GM12878 (cell line): Measurements from ENCODE around the gene CLMP. TPM values are rescaled to one million over a fixed set of nuclear protein-coding genes. Genes with fewer than 3 reads are reported as not detected.

ENCODE experiments used
- BHLHE40 ChIP-seq, 2 experiments: fragments of 450-650 bp in 1 of 2; IDR thresholded peaks; 2 replicates each; pipeline ENCODE4 v1.6.1; 2011 to 2017; ENCODE audit warnings: low read depth in 2 of 2, borderline replicate concordance in 1 of 2, improper control_type of control experiment in 1 of 2, low read length in 1 of 2, mild to moderate bottlenecking in 1 of 2
- BMI1 ChIP-seq: fragments of 450-650 bp; IDR thresholded peaks from 2 replicates; pipeline ENCODE4 v1.6.1; 2016; ENCODE audit warnings: mild to moderate bottlenecking, moderate library complexity, borderline replicate concordance
- BRCA1 ChIP-seq: IDR thresholded peaks from 2 replicates; pipeline ENCODE4 v1.6.1; 2011; ENCODE audit warnings: low read depth, low read length, improper control_type of control experiment
- CHD2 ChIP-seq: IDR thresholded peaks from 2 replicates; pipeline ENCODE4 v1.6.1; 2011; ENCODE audit warnings: low read depth, low read length, improper control_type of control experiment, borderline replicate concordance
- CREM ChIP-seq: IDR thresholded peaks from 2 replicates; pipeline ENCODE4 v1.6.1; 2014; ENCODE audit warnings: antibody characterized with exemption, low read depth
- ETV6 ChIP-seq, 2 experiments: fragments of 450-650 bp in 1 of 2; IDR thresholded peaks in 1 of 2; conservative IDR thresholded peaks in 1 of 2; 2 replicates each; pipeline ENCODE4 v1.6.1; 2014; ENCODE audit warnings: antibody characterized with exemption in 1 of 2, borderline replicate concordance in 1 of 2, low read depth in 1 of 2, mild to moderate bottlenecking in 1 of 2, moderate library complexity in 1 of 2
- HDAC6 ChIP-seq: fragments of 200-600 bp; sonication (generic); IDR thresholded peaks from one replicate; pipeline ENCODE4 v1.8.0; 2017; ENCODE audit warnings: antibody characterized with exemption; ENCODE audit not compliant: unreplicated experiment
- JUNB ChIP-seq: IDR thresholded peaks from 2 replicates; pipeline ENCODE4 v1.6.1; 2016; ENCODE audit warnings: antibody characterized with exemption, mild to moderate bottlenecking
- MEF2A ChIP-seq: IDR thresholded peaks from 2 replicates; pipeline ENCODE4 v1.6.1; 2011; ENCODE audit warnings: low read depth, mild to moderate bottlenecking, low read length, moderate library complexity; ENCODE audit not compliant: insufficient read depth
- MTA3 ChIP-seq: IDR thresholded peaks from 2 replicates; pipeline ENCODE4 v1.6.1; 2012; ENCODE audit warnings: low read length, inconsistent platforms, borderline replicate concordance
- NBN ChIP-seq: fragments of 450-650 bp; IDR thresholded peaks from 2 replicates; pipeline ENCODE4 v1.6.1; 2016
- NFYA ChIP-seq: IDR thresholded peaks from 2 replicates; pipeline ENCODE4 v1.6.1; 2011; ENCODE audit warnings: low read depth, mild to moderate bottlenecking, low read length, improper control_type of control experiment, borderline replicate concordance
- NRF1 ChIP-seq: conservative IDR thresholded peaks from 2 replicates; pipeline ENCODE4 v1.6.1; 2011; ENCODE audit warnings: mild to moderate bottlenecking, low read depth, low read length, improper control_type of control experiment
- POLR2AphosphoS5 ChIP-seq: IDR thresholded peaks from 2 replicates; pipeline ENCODE4 v1.6.1; 2011; ENCODE audit warnings: mild to moderate bottlenecking, low read length, inconsistent platforms
- SPI1 ChIP-seq: IDR thresholded peaks from 2 replicates; pipeline ENCODE4 v1.6.1; 2011; ENCODE audit warnings: low read depth, mild to moderate bottlenecking, low read length, moderate library complexity, borderline replicate concordance; ENCODE audit not compliant: insufficient read depth
- WRNIP1 ChIP-seq: IDR thresholded peaks from 2 replicates; pipeline ENCODE4 v1.6.1; 2011; ENCODE audit warnings: low read depth, low read length, improper control_type of control experiment, borderline replicate concordance
- YY1 ChIP-seq: IDR thresholded peaks from 2 replicates; pipeline ENCODE4 v1.6.1; 2011; ENCODE audit warnings: low read depth, mild to moderate bottlenecking, low read length
- ZBED1 ChIP-seq: IDR thresholded peaks from 2 replicates; pipeline ENCODE4 v1.6.1; 2016; ENCODE audit warnings: borderline replicate concordance
- polyA plus RNA-seq, 11 experiments: library from polyadenylated mRNA; depleted of rRNA in 4 of 11; unstranded in 6 of 11; stranded (reverse) in 5 of 11; fragments of >200 nt; fragmentation: Nextera tagmentation in 4 of 11; fragmentation: Illumina TruSeq in 1 of 11; extraction: Ambion mirVana in 4 of 11; extraction: Trizol in 1 of 11; gene quantifications; 1 replicate in 1 of 11; 2 replicates in 10 of 11; pipeline versions ENCODE4 v1.2.1 to v1.2.3, GENCODE V29; 2011 to 2016; ENCODE audit warnings: inconsistent platforms in 2 of 11, missing spikeins in 2 of 11, low read depth in 1 of 11
- total RNA-seq, 4 experiments: library from RNA; depleted of rRNA in 3 of 4; stranded (reverse); fragments of >200 nt in 3 of 4; fragmentation: Illumina TruSeq in 1 of 4; extraction: Trizol in 1 of 4; gene quantifications; 2 replicates each; pipeline versions ENCODE4 v1.2.1 to v1.2.3, GENCODE V29; 2013 to 2021
- TF ChIP-seq, protein P1 (sequence below): fragments of 450-650 bp; IDR thresholded peaks from 2 replicates; pipeline ENCODE4 v1.6.1; 2016; ENCODE audit warnings: mild to moderate bottlenecking
- TF ChIP-seq, protein P2 (sequence below): fragments of 450-650 bp; IDR thresholded peaks from 2 replicates; pipeline ENCODE4 v1.6.1; 2014; ENCODE audit warnings: mild to moderate bottlenecking
- TF ChIP-seq, protein P3 (sequence below): IDR thresholded peaks from 2 replicates; pipeline ENCODE4 v1.6.1; 2011; ENCODE audit warnings: low read depth, low read length, improper control_type of control experiment, borderline replicate concordance
- TF ChIP-seq, protein P4 (sequence below): fragments of 450-650 bp; IDR thresholded peaks from 2 replicates; pipeline ENCODE4 v1.6.1; 2017; ENCODE audit warnings: borderline replicate concordance
- TF ChIP-seq, protein P5 (sequence below): fragments of 450-650 bp; IDR thresholded peaks from 2 replicates; pipeline ENCODE4 v1.6.1; 2018; ENCODE audit warnings: mild to moderate bottlenecking, low read depth, moderate library complexity; ENCODE audit not compliant: partially characterized antibody

The CLMP gene
- total and polyA plus RNA-seq, 10 of the 15 experiments (the other 5 are each of a cell fraction or from before 2014, with no cell fraction given) = 0.01 to 0.71 (median 0.20) TPM; not detected in 4

DNA sequence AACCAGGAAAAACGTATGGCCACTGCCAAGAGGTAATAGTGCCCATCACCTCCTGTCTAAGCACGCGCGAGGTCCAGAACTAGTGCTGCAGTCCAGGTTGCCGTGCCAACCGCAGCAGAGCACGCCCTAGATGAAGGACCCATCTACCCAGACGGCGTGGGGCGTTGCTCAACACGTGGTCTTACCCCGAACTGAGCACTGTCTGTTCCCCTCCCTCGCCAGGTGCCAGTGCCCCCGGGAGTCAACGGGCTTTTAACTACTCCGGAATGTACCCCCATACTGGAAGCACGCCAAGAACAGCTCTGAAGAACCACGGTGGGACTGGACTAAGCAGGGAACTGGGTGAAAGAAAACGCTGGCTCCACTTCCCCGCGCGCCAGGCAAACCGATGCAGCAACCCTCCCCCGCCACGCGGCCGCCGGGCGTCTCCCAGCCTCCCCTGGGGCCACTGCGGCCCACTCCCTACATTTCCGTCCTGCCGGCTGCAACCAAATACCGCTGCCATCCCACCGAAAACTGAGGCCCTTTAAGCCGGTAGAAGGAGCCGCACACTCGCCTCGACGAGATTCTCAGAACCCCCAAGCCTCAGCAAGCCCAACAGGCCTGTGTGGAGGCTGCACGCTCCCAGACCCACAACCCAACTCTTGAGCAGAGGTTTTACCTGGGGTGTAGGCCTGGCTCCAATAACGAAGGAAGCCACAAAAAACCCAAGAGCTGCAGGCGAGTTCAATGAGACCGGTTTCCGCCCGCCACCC is 133.5 kb downstream of the CLMP start, which contains the start of gene HSPA8 (continued):
- no peak for TF ChIP-seq NFYA
- no peak for TF ChIP-seq ETV6 (conservative IDR thresholded peaks at IDR 0.05 in 1 of 2, IDR thresholded peaks at IDR 0.05 in 1 of 2; ENCODE audit: borderline replicate concordance in 1 of 2, low read depth in 1 of 2)
- TF ChIP-seq CHD2 = no peak
- peak; percentile 88 for TF ChIP-seq HDAC6
- TF ChIP-seq WRNIP1 = no peak
- TF ChIP-seq, protein P1, sequence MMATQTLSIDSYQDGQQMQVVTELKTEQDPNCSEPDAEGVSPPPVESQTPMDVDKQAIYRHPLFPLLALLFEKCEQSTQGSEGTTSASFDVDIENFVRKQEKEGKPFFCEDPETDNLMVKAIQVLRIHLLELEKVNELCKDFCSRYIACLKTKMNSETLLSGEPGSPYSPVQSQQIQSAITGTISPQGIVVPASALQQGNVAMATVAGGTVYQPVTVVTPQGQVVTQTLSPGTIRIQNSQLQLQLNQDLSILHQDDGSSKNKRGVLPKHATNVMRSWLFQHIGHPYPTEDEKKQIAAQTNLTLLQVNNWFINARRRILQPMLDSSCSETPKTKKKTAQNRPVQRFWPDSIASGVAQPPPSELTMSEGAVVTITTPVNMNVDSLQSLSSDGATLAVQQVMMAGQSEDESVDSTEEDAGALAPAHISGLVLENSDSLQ = no peak
- TF ChIP-seq MTA3 = no peak
- peak; percentile 84; the same call in 1 of the 2 replicates for TF ChIP-seq YY1
- TF ChIP-seq BMI1 = peak; percentile 42
- no peak for TF ChIP-seq NBN
- no peak for TF ChIP-seq BHLHE40 (IDR thresholded peaks at IDR 0.05; ENCODE audit: borderline replicate concordance in 1 of 2, low read depth in 2 of 2, low read length in 1 of 2)
- TF ChIP-seq, protein P2, sequence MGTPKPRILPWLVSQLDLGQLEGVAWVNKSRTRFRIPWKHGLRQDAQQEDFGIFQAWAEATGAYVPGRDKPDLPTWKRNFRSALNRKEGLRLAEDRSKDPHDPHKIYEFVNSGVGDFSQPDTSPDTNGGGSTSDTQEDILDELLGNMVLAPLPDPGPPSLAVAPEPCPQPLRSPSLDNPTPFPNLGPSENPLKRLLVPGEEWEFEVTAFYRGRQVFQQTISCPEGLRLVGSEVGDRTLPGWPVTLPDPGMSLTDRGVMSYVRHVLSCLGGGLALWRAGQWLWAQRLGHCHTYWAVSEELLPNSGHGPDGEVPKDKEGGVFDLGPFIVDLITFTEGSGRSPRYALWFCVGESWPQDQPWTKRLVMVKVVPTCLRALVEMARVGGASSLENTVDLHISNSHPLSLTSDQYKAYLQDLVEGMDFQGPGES = no peak
- TF ChIP-seq, protein P3, sequence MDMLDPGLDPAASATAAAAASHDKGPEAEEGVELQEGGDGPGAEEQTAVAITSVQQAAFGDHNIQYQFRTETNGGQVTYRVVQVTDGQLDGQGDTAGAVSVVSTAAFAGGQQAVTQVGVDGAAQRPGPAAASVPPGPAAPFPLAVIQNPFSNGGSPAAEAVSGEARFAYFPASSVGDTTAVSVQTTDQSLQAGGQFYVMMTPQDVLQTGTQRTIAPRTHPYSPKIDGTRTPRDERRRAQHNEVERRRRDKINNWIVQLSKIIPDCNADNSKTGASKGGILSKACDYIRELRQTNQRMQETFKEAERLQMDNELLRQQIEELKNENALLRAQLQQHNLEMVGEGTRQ = no peak
- TF ChIP-seq, protein P4, sequence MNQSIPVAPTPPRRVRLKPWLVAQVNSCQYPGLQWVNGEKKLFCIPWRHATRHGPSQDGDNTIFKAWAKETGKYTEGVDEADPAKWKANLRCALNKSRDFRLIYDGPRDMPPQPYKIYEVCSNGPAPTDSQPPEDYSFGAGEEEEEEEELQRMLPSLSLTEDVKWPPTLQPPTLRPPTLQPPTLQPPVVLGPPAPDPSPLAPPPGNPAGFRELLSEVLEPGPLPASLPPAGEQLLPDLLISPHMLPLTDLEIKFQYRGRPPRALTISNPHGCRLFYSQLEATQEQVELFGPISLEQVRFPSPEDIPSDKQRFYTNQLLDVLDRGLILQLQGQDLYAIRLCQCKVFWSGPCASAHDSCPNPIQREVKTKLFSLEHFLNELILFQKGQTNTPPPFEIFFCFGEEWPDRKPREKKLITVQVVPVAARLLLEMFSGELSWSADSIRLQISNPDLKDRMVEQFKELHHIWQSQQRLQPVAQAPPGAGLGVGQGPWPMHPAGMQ = no peak
- TF ChIP-seq MEF2A = no peak
- no peak for TF ChIP-seq BRCA1
- TF ChIP-seq POLR2AphosphoS5 = peak; percentile 99
- TF ChIP-seq, protein P5, sequence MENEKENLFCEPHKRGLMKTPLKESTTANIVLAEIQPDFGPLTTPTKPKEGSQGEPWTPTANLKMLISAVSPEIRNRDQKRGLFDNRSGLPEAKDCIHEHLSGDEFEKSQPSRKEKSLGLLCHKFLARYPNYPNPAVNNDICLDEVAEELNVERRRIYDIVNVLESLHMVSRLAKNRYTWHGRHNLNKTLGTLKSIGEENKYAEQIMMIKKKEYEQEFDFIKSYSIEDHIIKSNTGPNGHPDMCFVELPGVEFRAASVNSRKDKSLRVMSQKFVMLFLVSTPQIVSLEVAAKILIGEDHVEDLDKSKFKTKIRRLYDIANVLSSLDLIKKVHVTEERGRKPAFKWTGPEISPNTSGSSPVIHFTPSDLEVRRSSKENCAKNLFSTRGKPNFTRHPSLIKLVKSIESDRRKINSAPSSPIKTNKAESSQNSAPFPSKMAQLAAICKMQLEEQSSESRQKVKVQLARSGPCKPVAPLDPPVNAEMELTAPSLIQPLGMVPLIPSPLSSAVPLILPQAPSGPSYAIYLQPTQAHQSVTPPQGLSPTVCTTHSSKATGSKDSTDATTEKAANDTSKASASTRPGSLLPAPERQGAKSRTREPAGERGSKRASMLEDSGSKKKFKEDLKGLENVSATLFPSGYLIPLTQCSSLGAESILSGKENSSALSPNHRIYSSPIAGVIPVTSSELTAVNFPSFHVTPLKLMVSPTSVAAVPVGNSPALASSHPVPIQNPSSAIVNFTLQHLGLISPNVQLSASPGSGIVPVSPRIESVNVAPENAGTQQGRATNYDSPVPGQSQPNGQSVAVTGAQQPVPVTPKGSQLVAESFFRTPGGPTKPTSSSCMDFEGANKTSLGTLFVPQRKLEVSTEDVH = no peak
- no peak for TF ChIP-seq JUNB
- TF ChIP-seq ZBED1 = peak; percentile 63
- no peak for TF ChIP-seq SPI1
- no peak for TF ChIP-seq NRF1
- TF ChIP-seq CREM = no peak
